GM03348 (cell line): ENCODE results near the gene QKI.
"Not testable (repeated sequence)": the region's sequence is repeated elsewhere in the genome, so short reads cannot be mapped to it uniquely, and the experiment has no call there.

Experiments used
- DNase-seq: peaks from one replicate; pipeline ENCODE4 v3.0.0; 2012; ENCODE audit warnings: low spot score

The QKI gene

GRCh38 chr6:163414117-163414945 is at the start of gene QKI:
Gene QKI (plus strand): TSS chr6:163414718. CDS start chr6:163415194, 476 bp downstream.
- peak; percentile 90 for DNase-seq

- no peak for DNase-seq
Measured at GRCh38 chr6:163366288-163366687, 48.2 kb upstream of the QKI start.

- DNase-seq: no peak
Measured at GRCh38 chr6:163367497-163368183, 46.9 kb upstream of the QKI start.

GRCh38 chr6:163369141-163369540 is 45.4 kb upstream of the QKI start:
- no peak for DNase-seq

GRCh38 chr6:163369628-163370365 is 44.7 kb upstream of the QKI start:
- no peak for DNase-seq

- DNase-seq: no peak
Measured at GRCh38 chr6:163370464-163371117, 43.9 kb upstream of the QKI start.

- no peak for DNase-seq
Measured at GRCh38 chr6:163371129-163371528, 43.4 kb upstream of the QKI start.

GRCh38 chr6:163373240-163373639 is 41.3 kb upstream of the QKI start:
- DNase-seq: no peak

GRCh38 chr6:163375361-163375760 is 39.2 kb upstream of the QKI start:
- DNase-seq: no peak

- DNase-seq: no peak
Measured at GRCh38 chr6:163376187-163376586, 38.3 kb upstream of the QKI start.

GRCh38 chr6:163377561-163377960 is 37.0 kb upstream of the QKI start:
- no peak for DNase-seq

GRCh38 chr6:163380216-163380615 is 34.3 kb upstream of the QKI start:
- no peak for DNase-seq

- DNase-seq: no peak
Measured at GRCh38 chr6:163381118-163381756, 33.3 kb upstream of the QKI start.

- DNase-seq: not testable (repeated sequence)
Measured at GRCh38 chr6:163383396-163383795, 31.1 kb upstream of the QKI start.

GRCh38 chr6:163383912-163384311 is 30.6 kb upstream of the QKI start:
- DNase-seq: no peak

- DNase-seq: no peak
Measured at GRCh38 chr6:163384510-163384909, 30.0 kb upstream of the QKI start.

- not testable (repeated sequence) for DNase-seq
Measured at GRCh38 chr6:163385503-163385902, 29.0 kb upstream of the QKI start.

- DNase-seq: no peak
Measured at GRCh38 chr6:163386329-163386908, 28.1 kb upstream of the QKI start.

GRCh38 chr6:163387317-163387716 is 27.2 kb upstream of the QKI start:
- no peak for DNase-seq

- DNase-seq: no peak
Measured at GRCh38 chr6:163389354-163389753, 25.2 kb upstream of the QKI start.

GRCh38 chr6:163390770-163391169 is 23.7 kb upstream of the QKI start:
- no peak for DNase-seq
